ENCODE data around the gene EPM2AIP1.

The EPM2AIP1 gene

GRCh38 chr3:36944641-36945270, 48.2 kb downstream of the EPM2AIP1 start, which contains the start of gene TRANK1:
TSS of gene TRANK1 (minus strand) at chr3:36945054. CDS start at chr3:36944809, 245 bp downstream.
- peak; percentile 75 for DNase-seq

GRCh38 chr3:36944012-36944640, 48.8 kb downstream of the EPM2AIP1 start:
- DNase-seq = peak; percentile 24

GRCh38 chr3:36943601-36944000, 49.3 kb downstream of the EPM2AIP1 start:
- no peak for DNase-seq

- DNase-seq = no peak
Observed at GRCh38 chr3:36942638-36943248, 50.2 kb downstream of the EPM2AIP1 start.

- DNase-seq = no peak
Observed at GRCh38 chr3:36941658-36942057, 51.3 kb downstream of the EPM2AIP1 start.

- no peak for DNase-seq
Observed at GRCh38 chr3:36941162-36941561, 51.8 kb downstream of the EPM2AIP1 start.

- DNase-seq = no peak
Observed at GRCh38 chr3:36937492-36937891, 55.4 kb downstream of the EPM2AIP1 start.
